Cardiac muscle cell (in vitro differentiated cells and primary cell): ENCODE data around the gene TMEM156. TPM values are rescaled to one million over a fixed set of nuclear protein-coding genes. Genes with fewer than 3 reads are reported as not detected.
A peak's percentile ranks its signal among the peaks of the same experiment; 100 is the strongest.
"Not testable (repeated sequence)": the region's sequence is repeated elsewhere in the genome, so short reads cannot be mapped to it uniquely, and the experiment has no call there.

Experiments used
- DNase-seq, 2 donors: peaks; one replicate each; pipeline versions ENCODE4 v3.0.0 to v3.0.0-alpha.2; 2010 to 2017; ENCODE audit warnings: low read depth in 1 of 2, low spot score in 1 of 2
- H3K27ac ChIP-seq: fragments of 200-600 bp; sonication (generic); 2 replicates; pipeline ENCODE4 v1.5.1; 2016
- H3K27me3 ChIP-seq: fragments of 200-600 bp; sonication (generic); 2 replicates; pipeline ENCODE4 v1.6.0; 2016; ENCODE audit warnings: control low read depth
- H3K36me3 ChIP-seq: fragments of 200-600 bp; sonication (generic); 2 replicates; pipeline ENCODE4 v1.5.1; 2016; ENCODE audit warnings: control low read depth
- H3K4me1 ChIP-seq: fragments of 200-600 bp; sonication (generic); 2 replicates; pipeline ENCODE4 v1.8.1; 2017; ENCODE audit warnings: low read depth, mild to moderate bottlenecking, mixed run types
- H3K4me3 ChIP-seq: fragments of 200-600 bp; sonication (generic); 2 replicates; pipeline ENCODE4 v1.5.1; 2016; ENCODE audit warnings: mild to moderate bottlenecking
- H3K9me3 ChIP-seq: fragments of 200-600 bp; sonication (generic); 2 replicates; pipeline ENCODE4 v1.5.1; 2017; ENCODE audit warnings: low read depth, mild to moderate bottlenecking, control low read depth
- polyA plus RNA-seq: library from polyadenylated mRNA; unstranded; fragments of >200 nt; fragmentation: Nextera tagmentation; extraction: Ambion mirVana; gene quantifications from 2 replicates; pipeline ENCODE4 v1.2.1, GENCODE V29; 2016
- total RNA-seq: library from RNA; depleted of rRNA; stranded (reverse); fragments of >200 nt; gene quantifications from 2 replicates; pipeline ENCODE4 v1.2.3, GENCODE V29; 2016
- TF ChIP-seq, protein P1 (sequence below): IDR thresholded peaks from 2 replicates; pipeline ENCODE4 v1.5.1; 2012; ENCODE audit warnings: low read depth, mild to moderate bottlenecking, low read length

The TMEM156 gene
- total and polyA plus RNA-seq, 2 experiments from 2014 or later = not detected

DNA sequence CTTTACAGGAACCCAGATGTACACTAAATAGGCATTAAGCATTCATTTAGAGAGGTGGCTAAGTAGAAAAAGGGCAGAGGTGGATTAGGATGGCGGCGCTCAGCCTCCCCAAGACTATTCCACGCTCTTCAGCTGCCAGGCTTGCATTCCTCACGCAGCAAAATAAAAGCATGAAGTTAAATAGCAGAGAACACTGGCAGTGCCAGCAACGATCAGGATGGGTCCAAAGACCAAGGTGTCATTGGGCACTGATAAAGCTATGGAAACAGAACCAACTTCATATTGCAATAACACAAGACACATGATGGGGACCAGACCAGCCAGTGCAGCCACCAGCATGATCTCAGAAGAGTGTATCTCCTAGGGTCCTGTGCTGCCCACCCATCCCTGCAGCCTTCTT lies 42.0 kb downstream of the TMEM156 start:
- Histone ChIP-seq H3K36me3 (no peaks in the 10 kb centered on the region), H3K9me3 (no peaks in the 10 kb centered on the region), H3K4me3 (no peak overlapping the region), H3K4me1 (no peaks in the 10 kb centered on the region), H3K27ac (no peak overlapping the region), H3K27me3 (no peaks in the 10 kb centered on the region)
- TF ChIP-seq, protein P1, sequence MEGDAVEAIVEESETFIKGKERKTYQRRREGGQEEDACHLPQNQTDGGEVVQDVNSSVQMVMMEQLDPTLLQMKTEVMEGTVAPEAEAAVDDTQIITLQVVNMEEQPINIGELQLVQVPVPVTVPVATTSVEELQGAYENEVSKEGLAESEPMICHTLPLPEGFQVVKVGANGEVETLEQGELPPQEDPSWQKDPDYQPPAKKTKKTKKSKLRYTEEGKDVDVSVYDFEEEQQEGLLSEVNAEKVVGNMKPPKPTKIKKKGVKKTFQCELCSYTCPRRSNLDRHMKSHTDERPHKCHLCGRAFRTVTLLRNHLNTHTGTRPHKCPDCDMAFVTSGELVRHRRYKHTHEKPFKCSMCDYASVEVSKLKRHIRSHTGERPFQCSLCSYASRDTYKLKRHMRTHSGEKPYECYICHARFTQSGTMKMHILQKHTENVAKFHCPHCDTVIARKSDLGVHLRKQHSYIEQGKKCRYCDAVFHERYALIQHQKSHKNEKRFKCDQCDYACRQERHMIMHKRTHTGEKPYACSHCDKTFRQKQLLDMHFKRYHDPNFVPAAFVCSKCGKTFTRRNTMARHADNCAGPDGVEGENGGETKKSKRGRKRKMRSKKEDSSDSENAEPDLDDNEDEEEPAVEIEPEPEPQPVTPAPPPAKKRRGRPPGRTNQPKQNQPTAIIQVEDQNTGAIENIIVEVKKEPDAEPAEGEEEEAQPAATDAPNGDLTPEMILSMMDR = no peak
- no peak for DNase-seq

DNA sequence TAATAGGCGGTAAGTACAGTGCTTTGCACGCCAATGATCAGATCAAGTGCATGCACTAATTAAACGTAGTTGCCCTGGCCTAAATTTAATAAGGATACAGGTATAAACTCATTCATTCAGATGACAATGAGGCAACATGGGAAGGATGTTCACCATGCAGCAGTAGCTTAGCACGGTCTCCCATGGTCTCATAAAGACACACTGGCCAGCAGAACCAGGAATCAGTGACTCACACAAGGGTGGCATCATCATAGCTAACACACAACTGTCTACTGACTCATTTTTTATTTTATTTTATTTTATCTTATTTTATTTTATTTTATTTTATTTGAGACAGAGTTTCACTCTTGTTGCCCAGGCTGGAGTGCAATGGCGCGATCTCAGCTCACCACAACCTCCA lies 42.7 kb downstream of the TMEM156 start:
- Histone ChIP-seq H3K4me1 (no peaks in the 10 kb centered on the region), H3K4me3 (no peak overlapping the region), H3K9me3 (no peaks in the 10 kb centered on the region), H3K27me3 (no peaks in the 10 kb centered on the region), H3K27ac (no peak overlapping the region), H3K36me3 (no peaks in the 10 kb centered on the region)
- no peak for DNase-seq
- TF ChIP-seq, protein P1 = no peak

DNA sequence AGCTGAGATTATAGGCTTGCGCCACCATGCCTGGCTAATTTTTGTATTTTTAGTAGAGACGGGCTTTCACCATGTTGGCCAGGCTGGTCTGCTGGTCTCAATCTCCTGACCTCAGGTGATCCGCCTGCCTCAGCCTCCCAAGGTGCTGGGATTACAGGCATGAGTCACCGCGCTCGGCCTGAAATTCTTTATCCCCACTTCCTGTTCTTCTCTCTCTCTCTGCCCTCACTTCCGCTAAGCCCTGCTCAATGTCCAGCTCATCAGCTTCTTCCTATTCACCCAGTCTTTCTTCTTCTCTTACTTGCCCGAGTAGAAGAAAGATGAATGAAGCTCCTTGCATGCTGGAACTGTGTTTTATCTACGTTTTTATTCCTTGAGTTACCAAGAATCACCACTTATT lies 43.9 kb downstream of the TMEM156 start:
- not testable (repeated sequence) for H3K4me1 ChIP-seq, H3K27ac ChIP-seq, H3K27me3 ChIP-seq, DNase-seq, H3K36me3 ChIP-seq, H3K9me3 ChIP-seq, H3K4me3 ChIP-seq

DNA sequence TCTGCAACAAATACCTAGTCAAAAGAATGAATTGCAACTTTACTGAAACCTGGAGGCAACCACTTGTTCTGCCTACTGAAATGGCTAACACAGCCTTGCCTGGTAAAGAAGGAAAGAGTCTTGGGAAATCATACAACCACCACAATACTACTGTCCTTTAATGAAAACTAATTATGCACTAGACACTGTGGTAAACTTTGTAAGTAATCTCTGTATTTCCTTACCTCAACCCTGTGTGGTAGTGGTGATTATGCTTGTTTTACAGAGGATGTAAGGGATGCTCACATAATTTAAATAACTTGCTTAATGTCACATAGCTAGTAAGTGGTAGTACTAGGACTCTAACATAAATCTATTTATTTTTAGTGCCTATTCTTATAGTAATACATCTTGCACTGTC lies 44.7 kb downstream of the TMEM156 start:
- Histone ChIP-seq H3K4me3 (no peak overlapping the region), H3K27ac (no peak overlapping the region), H3K36me3 (no peaks in the 10 kb centered on the region), H3K9me3 (no peaks in the 10 kb centered on the region), H3K27me3 (no peaks in the 10 kb centered on the region), H3K4me1 (no peaks in the 10 kb centered on the region)
- no peak for DNase-seq
- TF ChIP-seq, protein P1 = no peak

DNA sequence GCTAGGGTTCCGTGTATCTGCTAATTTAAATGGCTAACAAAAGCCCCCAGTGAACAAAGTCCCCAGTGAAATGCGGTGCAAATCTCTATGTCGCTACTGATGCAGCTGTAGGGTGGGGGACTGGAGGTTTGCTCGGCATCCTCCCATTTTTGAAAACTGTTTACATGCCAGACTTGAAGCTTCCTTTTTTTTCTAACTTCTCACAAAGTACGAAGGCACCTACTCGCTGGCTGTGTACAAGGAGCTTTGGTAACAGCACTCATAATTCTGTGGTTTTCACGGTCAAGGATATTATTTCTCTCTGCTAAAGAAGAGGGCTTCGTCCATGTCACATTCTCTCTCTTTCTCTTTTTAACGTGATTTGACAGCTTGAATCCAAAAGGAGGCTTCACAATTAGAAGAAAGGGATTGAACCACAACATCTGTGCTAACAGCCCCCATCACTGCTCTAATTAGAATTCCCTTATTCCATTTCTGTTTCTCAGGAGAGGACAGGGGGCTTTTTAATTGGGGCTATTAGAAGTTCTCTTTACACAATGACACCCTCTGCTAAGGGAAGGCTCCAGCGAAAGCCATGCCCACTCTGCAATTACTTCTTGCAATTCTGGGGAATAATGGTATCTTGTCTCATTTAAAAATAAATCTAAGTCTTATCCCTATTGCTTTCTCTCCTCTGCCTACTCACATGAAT lies 46.7 kb downstream of the TMEM156 start:
- Histone ChIP-seq H3K36me3 (no peaks in the 10 kb centered on the region), H3K4me3 (no peak overlapping the region), H3K9me3 (no peaks in the 10 kb centered on the region), H3K4me1 (no peaks in the 10 kb centered on the region), H3K27ac (no peak overlapping the region), H3K27me3 (no peaks in the 10 kb centered on the region)
- DNase-seq = no peak
- TF ChIP-seq, protein P1 = no peak

DNA sequence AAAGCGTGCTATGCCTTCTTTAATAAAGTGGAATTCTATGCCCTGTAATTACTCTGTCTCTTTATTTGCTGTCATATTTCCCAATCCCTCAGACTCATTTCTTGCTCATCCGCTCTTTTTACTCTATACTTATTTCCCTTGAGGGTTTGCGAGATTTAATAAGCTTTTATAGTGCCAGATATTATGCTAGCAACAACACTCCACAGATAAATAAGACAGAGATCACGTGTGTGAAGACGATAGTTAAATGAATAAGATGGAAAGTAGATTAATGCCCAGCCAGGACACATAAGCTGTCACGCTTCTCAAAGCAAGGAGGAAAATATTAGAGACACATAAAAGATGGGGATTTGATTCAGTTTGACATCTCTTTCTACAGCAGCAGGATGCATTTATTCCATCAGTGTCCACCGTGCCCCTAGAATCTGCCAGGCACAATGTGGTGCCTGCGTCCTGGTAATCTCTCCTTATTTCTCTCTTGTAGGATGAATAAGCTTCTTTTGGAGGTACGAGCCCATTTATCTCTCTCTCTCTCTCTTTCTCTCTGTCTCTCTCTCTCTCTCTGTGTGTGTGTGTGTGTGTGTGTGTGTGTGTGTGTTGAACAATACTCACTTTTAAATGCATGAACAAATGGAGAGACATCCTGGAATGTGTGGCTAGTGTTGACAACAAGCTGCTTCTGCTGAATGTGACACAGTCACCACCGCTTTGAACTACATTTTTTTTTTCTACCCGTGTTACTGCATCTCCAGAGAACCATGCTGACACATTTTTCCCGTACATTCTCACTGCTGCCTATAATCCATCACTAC lies 48.2 kb downstream of the TMEM156 start:
- peak in 1 of 2 donors; percentile 30 for DNase-seq
- Histone ChIP-seq H3K27me3 (no peaks in the 10 kb centered on the region), H3K4me3 (no peak overlapping the region), H3K9me3 (no peaks in the 10 kb centered on the region), H3K27ac (no peak overlapping the region), H3K36me3 (no peaks in the 10 kb centered on the region), H3K4me1 (no peaks in the 10 kb centered on the region)
- TF ChIP-seq, protein P1 = no peak
